ENCODE results near the gene TALDO1. TPM values are rescaled to one million over a fixed set of nuclear protein-coding genes. Genes with fewer than 3 reads are reported as not detected.

The TALDO1 gene
- total and polyA plus RNA-seq, 2 of the 8 experiments (the other 6 are each of a cell fraction or from before 2014, with no cell fraction given), result 265 to 308 TPM

DNA sequence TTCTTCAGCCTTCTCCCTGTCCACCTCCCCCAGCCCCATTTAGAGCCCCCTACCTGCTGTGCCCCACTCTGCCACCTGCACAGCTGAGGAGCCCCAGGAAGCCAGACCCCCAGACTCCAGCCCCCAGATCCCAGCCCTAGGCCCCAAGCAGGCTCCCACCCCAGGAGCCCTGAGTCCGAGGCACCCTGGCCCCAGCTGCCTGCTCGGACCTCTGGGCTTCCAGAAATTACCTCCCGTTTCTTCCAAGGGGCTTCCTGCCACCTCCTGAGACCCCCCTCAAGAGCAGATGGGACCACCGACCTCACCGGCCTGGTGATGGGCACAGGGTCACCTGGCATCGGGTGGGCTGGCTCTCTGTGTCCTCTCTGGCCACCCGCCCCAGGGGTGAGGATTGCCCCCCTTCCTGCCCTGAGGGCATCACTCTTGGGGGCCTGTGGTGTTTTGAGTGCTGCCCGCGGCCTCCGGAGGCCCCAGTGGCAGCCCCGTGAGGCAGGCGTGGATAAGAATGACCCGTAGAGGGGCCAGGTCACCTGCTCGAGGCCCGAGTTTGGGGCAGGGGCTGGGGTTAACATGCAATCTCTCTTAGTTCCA, 18.3 kb upstream of the TALDO1 start (continued):
- TF ChIP-seq SAP30 (IDR thresholded peaks at IDR 0.05; ENCODE audit: insufficient read depth, insufficient replicate concordance, low read length), result no peak
- TF ChIP-seq ZNF274 (IDR thresholded peaks at IDR 0.05; ENCODE audit: borderline replicate concordance, extremely low read depth, low read length), result no peak

Measured in H1 (cell line).